Spleen (tissue), 7 donors: ENCODE results near the gene GYPE.
"Not testable (repeated sequence)": the region's sequence is repeated elsewhere in the genome, so short reads cannot be mapped to it uniquely, and the experiment has no call there.

ENCODE experiments used
- CTCF ChIP-seq, 11 experiments: fragments of 200-600 bp in 7 of 11; fragments of 450-650 bp in 4 of 11; sonication (generic) in 4 of 11; IDR thresholded peaks in 8 of 11; conservative IDR thresholded peaks in 3 of 11; 1 replicate in 7 of 11; 2 replicates in 4 of 11; pipeline versions ENCODE4 v1.4.0 to v1.8.0; 2016 to 2021; ENCODE audit warnings: antibody characterized with exemption in 11 of 11, inconsistent platforms in 4 of 11, mild to moderate bottlenecking in 1 of 11
- POLR2AphosphoS5 ChIP-seq, 3 donors: sonication (generic); formaldehyde crosslinking; IDR thresholded peaks; one replicate each; pipeline ENCODE4 v1.5.1; 2017; ENCODE audit warnings: antibody characterized with exemption in 3 of 3
- donor health status: DM: no; HTN: no; CAD: no; lungs with moderate emphysema.
- donor health status: DM: no; HTN: no; CAD: no.
- donor health status: DM: no; HTN: no; CAD: no.

GRCh38 chr4:143888189-143888588 lies 17.2 kb downstream of the GYPE start:
- TF ChIP-seq CTCF (IDR thresholded peaks at IDR 0.05 in 8 of 11, conservative IDR thresholded peaks at IDR 0.05 in 3 of 11); POLR2AphosphoS5 (IDR thresholded peaks at IDR 0.05): not testable (repeated sequence)
